ENCODE data around the gene TRMT44.
A peak's percentile ranks its signal among the peaks of the same experiment; 100 is the strongest.
"Not testable (repeated sequence)": the region's sequence is repeated elsewhere in the genome, so short reads cannot be mapped to it uniquely, and the experiment has no call there.

Gene TRMT44

DNA sequence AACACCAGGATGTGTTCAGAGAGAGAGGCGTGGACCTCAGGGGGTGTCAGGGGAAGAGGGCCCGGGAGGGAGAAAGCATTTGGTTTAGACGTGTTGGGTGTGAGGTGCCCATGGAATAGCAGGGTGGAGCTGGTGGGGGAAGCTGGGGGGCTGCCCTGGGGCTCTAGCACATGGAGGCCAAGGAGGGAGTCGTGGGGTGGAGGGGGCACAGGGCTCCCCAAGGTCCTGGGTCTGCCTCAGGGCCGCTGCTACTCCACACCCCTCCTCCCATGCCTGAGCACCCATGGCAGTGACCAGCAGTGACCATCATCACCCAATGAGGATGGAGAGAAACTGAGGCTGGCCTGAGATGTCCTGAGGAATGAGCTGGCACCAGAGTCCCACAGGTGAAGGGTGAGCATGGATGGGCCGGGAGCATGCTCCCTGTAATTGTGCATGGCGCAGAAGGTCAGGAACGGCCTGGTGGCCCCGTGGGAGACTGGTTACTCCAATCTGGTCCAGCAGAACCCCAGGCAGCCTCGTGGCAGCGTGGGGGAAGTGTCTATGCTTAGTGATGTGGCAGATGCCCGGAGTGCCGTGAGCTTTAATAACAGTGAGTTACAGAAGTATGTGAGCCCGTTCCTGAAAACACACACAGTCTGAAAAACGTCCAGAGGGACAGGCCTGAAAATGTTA lies 70.2 kb downstream of the TRMT44 start:
- TF ChIP-seq, protein P1, sequence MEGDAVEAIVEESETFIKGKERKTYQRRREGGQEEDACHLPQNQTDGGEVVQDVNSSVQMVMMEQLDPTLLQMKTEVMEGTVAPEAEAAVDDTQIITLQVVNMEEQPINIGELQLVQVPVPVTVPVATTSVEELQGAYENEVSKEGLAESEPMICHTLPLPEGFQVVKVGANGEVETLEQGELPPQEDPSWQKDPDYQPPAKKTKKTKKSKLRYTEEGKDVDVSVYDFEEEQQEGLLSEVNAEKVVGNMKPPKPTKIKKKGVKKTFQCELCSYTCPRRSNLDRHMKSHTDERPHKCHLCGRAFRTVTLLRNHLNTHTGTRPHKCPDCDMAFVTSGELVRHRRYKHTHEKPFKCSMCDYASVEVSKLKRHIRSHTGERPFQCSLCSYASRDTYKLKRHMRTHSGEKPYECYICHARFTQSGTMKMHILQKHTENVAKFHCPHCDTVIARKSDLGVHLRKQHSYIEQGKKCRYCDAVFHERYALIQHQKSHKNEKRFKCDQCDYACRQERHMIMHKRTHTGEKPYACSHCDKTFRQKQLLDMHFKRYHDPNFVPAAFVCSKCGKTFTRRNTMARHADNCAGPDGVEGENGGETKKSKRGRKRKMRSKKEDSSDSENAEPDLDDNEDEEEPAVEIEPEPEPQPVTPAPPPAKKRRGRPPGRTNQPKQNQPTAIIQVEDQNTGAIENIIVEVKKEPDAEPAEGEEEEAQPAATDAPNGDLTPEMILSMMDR (conservative IDR thresholded peaks at IDR 0.05; ENCODE audit: low read depth, low read length) = no peak
- H3K4me3 ChIP-seq (ENCODE audit: low read depth, low read length) = no peak overlapping the region
- DNase-seq (ENCODE audit: low read depth) = no peak

- H3K4me3 ChIP-seq (ENCODE audit: low read depth, low read length) = no peak overlapping the region
- TF ChIP-seq, protein P1 (conservative IDR thresholded peaks at IDR 0.05; ENCODE audit: low read depth, low read length) = no peak
- DNase-seq (ENCODE audit: low read depth) = no peak
Measured at GRCh38 chr4:8512510-8512909, 71.9 kb downstream of the TRMT44 start.

DNA sequence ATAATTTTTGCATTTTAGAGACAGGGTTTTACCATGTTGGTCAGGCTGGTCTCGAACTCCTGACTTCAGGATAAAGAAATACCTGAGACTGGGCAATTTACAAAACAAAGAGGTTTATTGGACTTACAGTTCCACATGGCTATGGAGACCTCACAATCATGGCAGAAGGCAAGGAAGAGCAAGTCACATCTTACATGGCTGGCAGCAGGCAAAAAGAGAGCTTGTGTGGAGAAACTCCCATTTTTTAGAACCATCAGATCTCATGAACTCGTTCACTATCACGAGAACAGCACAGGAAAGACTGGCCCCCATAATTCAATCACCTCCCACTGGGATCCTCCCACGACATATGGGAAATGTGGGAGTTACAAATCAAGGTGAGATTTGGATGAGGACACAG lies 72.5 kb downstream of the TRMT44 start:
- H3K4me3 ChIP-seq (ENCODE audit: low read depth, low read length); DNase-seq (ENCODE audit: low read depth): not testable (repeated sequence)

DNA sequence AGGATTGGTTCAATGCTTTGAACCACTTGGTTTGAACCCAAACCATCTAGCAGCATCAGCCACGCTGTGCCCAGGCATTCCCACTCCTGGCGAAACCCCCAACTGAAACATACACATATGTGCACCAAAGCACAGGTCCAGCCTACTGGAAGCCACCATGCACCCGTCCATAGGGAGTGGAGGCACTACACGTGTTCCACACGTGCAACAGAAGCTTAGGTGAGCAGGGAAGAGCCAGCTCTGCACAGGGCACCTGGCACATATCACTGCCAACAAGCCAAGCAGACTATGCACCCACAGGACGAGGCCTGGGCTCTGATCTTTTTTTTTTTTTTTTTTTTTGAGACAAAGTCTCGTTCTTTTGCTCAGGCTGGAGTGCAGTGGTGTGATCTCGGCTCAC lies 73.4 kb downstream of the TRMT44 start:
- DNase-seq (ENCODE audit: low read depth) = no peak
- no peak overlapping the region for H3K4me3 ChIP-seq (ENCODE audit: low read depth, low read length)
- TF ChIP-seq, protein P1 (conservative IDR thresholded peaks at IDR 0.05; ENCODE audit: low read depth, low read length) = no peak

DNA sequence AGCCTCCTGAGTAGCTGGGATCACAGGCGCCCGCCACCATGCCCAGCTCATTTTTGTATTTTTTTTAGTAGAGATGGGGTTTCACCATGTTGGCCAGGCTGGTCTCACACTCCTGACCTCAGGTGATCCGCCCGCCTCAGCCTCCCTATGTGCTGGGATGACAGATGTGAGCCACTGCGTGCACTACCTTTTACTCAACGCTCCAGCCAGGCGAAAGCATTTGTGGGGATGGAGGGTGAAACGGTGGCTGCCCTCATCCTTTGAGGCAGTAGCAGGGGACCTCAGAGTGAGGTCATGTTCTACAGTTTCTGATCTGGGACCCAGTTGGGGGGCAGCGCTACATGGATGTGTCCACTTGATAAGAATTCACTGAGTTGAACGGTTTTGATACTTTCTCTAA lies 73.8 kb downstream of the TRMT44 start:
- TF ChIP-seq, protein P1 (conservative IDR thresholded peaks at IDR 0.05; ENCODE audit: low read depth, low read length) = no peak
- no peak overlapping the region for H3K4me3 ChIP-seq (ENCODE audit: low read depth, low read length)
- DNase-seq (ENCODE audit: low read depth) = no peak

- TF ChIP-seq, protein P1 (conservative IDR thresholded peaks at IDR 0.05; ENCODE audit: low read depth, low read length) = no peak
- no peak overlapping the region for H3K4me3 ChIP-seq (ENCODE audit: low read depth, low read length)
- DNase-seq (ENCODE audit: low read depth) = peak; percentile 23
Measured at GRCh38 chr4:8515316-8516060, 74.9 kb downstream of the TRMT44 start.

GRCh38 chr4:8516061-8516573 lies 75.5 kb downstream of the TRMT44 start:
- DNase-seq (ENCODE audit: low read depth) = no peak
- TF ChIP-seq, protein P1 (conservative IDR thresholded peaks at IDR 0.05; ENCODE audit: low read depth, low read length) = no peak
- no peak overlapping the region for H3K4me3 ChIP-seq (ENCODE audit: low read depth, low read length)
